GM23338 (cell line): ENCODE data around the gene DNAL1. TPM values are rescaled to one million over a fixed set of nuclear protein-coding genes. Genes with fewer than 3 reads are reported as not detected.

Experiments used
- ATAC-seq: fragments of 200-7000 bp; cut with Tn5 transposase; 3 replicates; pipeline ENCODE4 v1.9.1; 2020
- DNase-seq: peaks from one replicate; pipeline ENCODE4 v3.0.0-alpha.2; 2015; ENCODE audit warnings: low spot score
- H2AFZ ChIP-seq: fragments of 200-600 bp; sonication (generic); 2 replicates; pipeline ENCODE4 v1.8.0; 2016; ENCODE audit warnings: antibody characterized with exemption, mild to moderate bottlenecking, moderate library complexity
- H3F3A ChIP-seq: fragments of 200-600 bp; sonication (generic); replicated peaks from 2 replicates; pipeline ENCODE4 v1.8.0; 2017; ENCODE audit warnings: antibody characterized with exemption, mixed run types, low read depth
- H3K27ac ChIP-seq: fragments of 200-600 bp; sonication (generic); 2 replicates; pipeline ENCODE4 v1.6.1; 2016; ENCODE audit warnings: low read depth
- H3K27me3 ChIP-seq: fragments of 200-600 bp; sonication (generic); 2 replicates; pipeline ENCODE4 v1.8.0; 2016; ENCODE audit warnings: mild to moderate bottlenecking, mixed run types, moderate library complexity; ENCODE audit not compliant: insufficient read depth
- H3K36me3 ChIP-seq: fragments of 200-600 bp; sonication (generic); 2 replicates; pipeline ENCODE4 v1.8.0; 2016; ENCODE audit warnings: mild to moderate bottlenecking; ENCODE audit not compliant: insufficient read depth
- H3K4me1 ChIP-seq: fragments of 200-600 bp; sonication (generic); 2 replicates; pipeline ENCODE4 v1.8.0; 2016; ENCODE audit warnings: mild to moderate bottlenecking, moderate library complexity; ENCODE audit not compliant: insufficient read depth
- H3K4me2 ChIP-seq: fragments of 200-600 bp; sonication (generic); 2 replicates; pipeline ENCODE4 v1.7.1; 2017; ENCODE audit warnings: mixed run types
- H3K4me3 ChIP-seq: fragments of 200-600 bp; sonication (generic); 2 replicates; pipeline ENCODE4 v1.6.1; 2016; ENCODE audit warnings: mixed run types
- H3K79me2 ChIP-seq: fragments of 200-600 bp; sonication (generic); replicated peaks from 2 replicates; pipeline ENCODE4 v1.8.0; 2017; ENCODE audit warnings: mild to moderate bottlenecking; ENCODE audit not compliant: insufficient read depth
- H3K9me2 ChIP-seq: fragments of 200-600 bp; sonication (generic); 2 replicates; pipeline ENCODE4 v1.8.0; 2017; ENCODE audit not compliant: insufficient read depth
- H4K20me1 ChIP-seq: fragments of 200-600 bp; sonication (generic); replicated peaks from 2 replicates; pipeline ENCODE4 v1.8.0; 2017; ENCODE audit warnings: mild to moderate bottlenecking; ENCODE audit not compliant: insufficient read depth
- H3K27ac Mint-ChIP-seq: 2 replicates; pipeline ENCODE4 v1.8.0; 2020; ENCODE audit warnings: inconsistent platforms, mild to moderate bottlenecking, moderate library complexity, mixed read lengths
- H3K27me3 Mint-ChIP-seq: 3 replicates; pipeline ENCODE4 v1.8.0; 2022; ENCODE audit warnings: low read depth, mild to moderate bottlenecking, moderate library complexity, mixed read lengths, inconsistent platforms; ENCODE audit not compliant: insufficient read depth, poor library complexity
- H3K36me3 Mint-ChIP-seq: 3 replicates; pipeline ENCODE4 v1.8.0; 2021; ENCODE audit warnings: low read depth, mild to moderate bottlenecking, inconsistent platforms, moderate library complexity, mixed read lengths
- H3K4me1 Mint-ChIP-seq: 3 replicates; pipeline ENCODE4 v1.8.0; 2020; ENCODE audit warnings: mild to moderate bottlenecking, inconsistent platforms, mixed read lengths
- H3K4me3 Mint-ChIP-seq: 3 replicates; pipeline ENCODE4 v1.8.0; 2021; ENCODE audit warnings: moderate library complexity, mild to moderate bottlenecking, inconsistent platforms, mixed read lengths
- H3K9me3 Mint-ChIP-seq: 3 replicates; pipeline ENCODE4 v1.8.0; 2020; ENCODE audit warnings: moderate library complexity, mild to moderate bottlenecking, inconsistent platforms, mixed read lengths
- CREB1 ChIP-seq: fragments of 250-450 bp; sonication (Bioruptor Pico); IDR thresholded peaks from 2 replicates; pipeline ENCODE4 v1.5.0; 2020; ENCODE audit warnings: low read depth, mild to moderate bottlenecking, moderate library complexity
- NANOG ChIP-seq: IDR thresholded peaks from 2 replicates; pipeline ENCODE4 v1.6.1; 2016; ENCODE audit warnings: antibody characterized with exemption, borderline replicate concordance
- POLR2AphosphoS5 ChIP-seq: IDR thresholded peaks from 2 replicates; pipeline ENCODE4 v1.6.1; 2016; ENCODE audit warnings: antibody characterized with exemption, low read depth
- STAT1 ChIP-seq: IDR thresholded peaks from one replicate; pipeline ENCODE4 v1.6.1; 2016; ENCODE audit warnings: antibody characterized with exemption; ENCODE audit not compliant: unreplicated experiment
- ZNF114 ChIP-seq: fragments of 250-450 bp; sonication (Bioruptor Pico); IDR thresholded peaks from 2 replicates; pipeline ENCODE4 v1.5.0; 2020; ENCODE audit warnings: mild to moderate bottlenecking, moderate library complexity
- polyA plus RNA-seq: library from polyadenylated mRNA; unstranded; fragments of >200 nt; fragmentation: Nextera tagmentation; extraction: Ambion mirVana; gene quantifications from 2 replicates; pipeline ENCODE4 v1.2.1, GENCODE V29; 2016
- total RNA-seq: library from RNA; depleted of rRNA; stranded (reverse); fragments of >200 nt; shearing (Covaris generic); gene quantifications from 2 replicates; pipeline ENCODE4 v1.2.3, GENCODE V29; 2014
- TF ChIP-seq, protein P1 (sequence below): fragments of 250-450 bp; sonication (Bioruptor Pico); IDR thresholded peaks from 2 replicates; pipeline ENCODE4 v1.5.0; 2020; ENCODE audit warnings: mild to moderate bottlenecking, moderate library complexity
- TF ChIP-seq, protein P2 (sequence below): IDR thresholded peaks from 2 replicates; pipeline ENCODE4 v1.6.1; 2016; ENCODE audit warnings: antibody characterized with exemption
- TF ChIP-seq, protein P3 (sequence below): IDR thresholded peaks from one replicate; pipeline ENCODE4 v1.6.1; 2018; ENCODE audit warnings: antibody characterized with exemption; ENCODE audit not compliant: unreplicated experiment

The DNAL1 gene
- total and polyA plus RNA-seq, 2 experiments from 2014 or later: 7.6 to 29.3 TPM

DNA sequence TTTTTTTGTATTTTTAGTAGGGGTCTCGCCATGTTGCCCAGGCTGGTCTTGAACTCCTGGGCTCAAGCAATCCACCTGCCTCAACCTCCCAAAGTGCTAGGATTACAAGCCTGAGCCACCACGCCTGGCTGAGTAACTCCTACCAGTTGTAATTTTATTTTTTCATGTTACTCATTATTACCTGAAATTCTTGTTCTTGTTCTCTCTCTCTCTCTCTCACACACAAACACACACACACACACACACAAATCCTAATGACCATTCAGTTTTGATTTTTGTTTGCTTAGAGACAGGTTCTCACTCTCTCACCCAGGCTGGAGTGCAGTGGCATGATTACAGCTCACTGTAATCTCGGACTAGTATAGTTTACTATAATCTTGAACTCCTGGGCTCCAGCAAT is 30.2 kb downstream of the DNAL1 start:
- no peaks in the 10 kb centered on the region for H3K9me2 ChIP-seq
- TF ChIP-seq STAT1: no peak
- H3K4me2 ChIP-seq: no peak overlapping the region
- H3F3A ChIP-seq: no peaks in the 10 kb centered on the region
- no peak overlapping the region for H3K27ac ChIP-seq
- no peaks in the 10 kb centered on the region for H3K9me3 Mint-ChIP-seq
- H4K20me1 ChIP-seq: no peaks in the 10 kb centered on the region
- no peaks in the 10 kb centered on the region for H3K36me3 ChIP-seq
- DNase-seq (no peak), ATAC-seq (no peak)
- H3K4me1 Mint-ChIP-seq: no peaks in the 10 kb centered on the region
- H3K27me3 Mint-ChIP-seq: no peaks in the 10 kb centered on the region
- H3K79me2 ChIP-seq: no peaks in the 10 kb centered on the region
- H3K4me1 ChIP-seq: no peaks in the 10 kb centered on the region
- no peak overlapping the region for H3K4me3 Mint-ChIP-seq
- H3K4me3 ChIP-seq: no peak overlapping the region
- no peaks in the 10 kb centered on the region for H3K27me3 ChIP-seq
- H3K27ac Mint-ChIP-seq: no peak overlapping the region
- H2AFZ ChIP-seq: no peak overlapping the region
- peaks cover 6% of the 10 kb centered on the region; the same call in 1 of the 3 replicates for H3K36me3 Mint-ChIP-seq

DNA sequence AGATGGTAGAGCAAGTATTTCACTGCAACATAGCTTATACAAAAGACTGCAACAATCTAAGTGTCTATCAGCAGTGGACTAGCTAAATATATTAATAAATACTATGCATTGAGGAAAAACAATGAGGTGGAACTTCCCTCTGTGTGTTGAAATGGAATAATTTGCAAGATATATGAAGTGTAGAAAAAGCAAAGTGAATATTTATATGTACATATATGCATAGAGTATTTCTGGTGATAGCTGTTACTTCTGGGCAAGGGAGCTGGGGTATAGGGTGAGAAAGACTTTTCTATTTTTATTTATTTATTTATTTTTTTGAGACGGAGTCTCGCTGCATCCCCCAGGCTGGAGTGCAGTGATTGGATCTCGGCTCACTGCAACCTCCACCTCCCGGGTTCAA is 33.9 kb downstream of the DNAL1 start:
- Histone ChIP-seq H3K4me3 (no peak overlapping the region), H2AFZ (no peak overlapping the region), H3K9me2 (no peaks in the 10 kb centered on the region), H3K79me2 (no peaks in the 10 kb centered on the region), H4K20me1 (no peaks in the 10 kb centered on the region), H3F3A (no peaks in the 10 kb centered on the region), H3K4me1 (no peaks in the 10 kb centered on the region), H3K36me3 (no peaks in the 10 kb centered on the region), H3K27ac (no peak overlapping the region), H3K4me2 (no peak overlapping the region), H3K27me3 (no peaks in the 10 kb centered on the region)
- ATAC-seq: no peak
- Mint-ChIP-seq H3K4me1 (no peaks in the 10 kb centered on the region), H3K27me3 (no peaks in the 10 kb centered on the region), H3K36me3 (peaks cover 3% of the 10 kb centered on the region; the same call in 1 of the 3 replicates), H3K27ac (no peak overlapping the region), H3K9me3 (no peaks in the 10 kb centered on the region), H3K4me3 (no peak overlapping the region)
- no peak for DNase-seq
- TF ChIP-seq, protein P1, sequence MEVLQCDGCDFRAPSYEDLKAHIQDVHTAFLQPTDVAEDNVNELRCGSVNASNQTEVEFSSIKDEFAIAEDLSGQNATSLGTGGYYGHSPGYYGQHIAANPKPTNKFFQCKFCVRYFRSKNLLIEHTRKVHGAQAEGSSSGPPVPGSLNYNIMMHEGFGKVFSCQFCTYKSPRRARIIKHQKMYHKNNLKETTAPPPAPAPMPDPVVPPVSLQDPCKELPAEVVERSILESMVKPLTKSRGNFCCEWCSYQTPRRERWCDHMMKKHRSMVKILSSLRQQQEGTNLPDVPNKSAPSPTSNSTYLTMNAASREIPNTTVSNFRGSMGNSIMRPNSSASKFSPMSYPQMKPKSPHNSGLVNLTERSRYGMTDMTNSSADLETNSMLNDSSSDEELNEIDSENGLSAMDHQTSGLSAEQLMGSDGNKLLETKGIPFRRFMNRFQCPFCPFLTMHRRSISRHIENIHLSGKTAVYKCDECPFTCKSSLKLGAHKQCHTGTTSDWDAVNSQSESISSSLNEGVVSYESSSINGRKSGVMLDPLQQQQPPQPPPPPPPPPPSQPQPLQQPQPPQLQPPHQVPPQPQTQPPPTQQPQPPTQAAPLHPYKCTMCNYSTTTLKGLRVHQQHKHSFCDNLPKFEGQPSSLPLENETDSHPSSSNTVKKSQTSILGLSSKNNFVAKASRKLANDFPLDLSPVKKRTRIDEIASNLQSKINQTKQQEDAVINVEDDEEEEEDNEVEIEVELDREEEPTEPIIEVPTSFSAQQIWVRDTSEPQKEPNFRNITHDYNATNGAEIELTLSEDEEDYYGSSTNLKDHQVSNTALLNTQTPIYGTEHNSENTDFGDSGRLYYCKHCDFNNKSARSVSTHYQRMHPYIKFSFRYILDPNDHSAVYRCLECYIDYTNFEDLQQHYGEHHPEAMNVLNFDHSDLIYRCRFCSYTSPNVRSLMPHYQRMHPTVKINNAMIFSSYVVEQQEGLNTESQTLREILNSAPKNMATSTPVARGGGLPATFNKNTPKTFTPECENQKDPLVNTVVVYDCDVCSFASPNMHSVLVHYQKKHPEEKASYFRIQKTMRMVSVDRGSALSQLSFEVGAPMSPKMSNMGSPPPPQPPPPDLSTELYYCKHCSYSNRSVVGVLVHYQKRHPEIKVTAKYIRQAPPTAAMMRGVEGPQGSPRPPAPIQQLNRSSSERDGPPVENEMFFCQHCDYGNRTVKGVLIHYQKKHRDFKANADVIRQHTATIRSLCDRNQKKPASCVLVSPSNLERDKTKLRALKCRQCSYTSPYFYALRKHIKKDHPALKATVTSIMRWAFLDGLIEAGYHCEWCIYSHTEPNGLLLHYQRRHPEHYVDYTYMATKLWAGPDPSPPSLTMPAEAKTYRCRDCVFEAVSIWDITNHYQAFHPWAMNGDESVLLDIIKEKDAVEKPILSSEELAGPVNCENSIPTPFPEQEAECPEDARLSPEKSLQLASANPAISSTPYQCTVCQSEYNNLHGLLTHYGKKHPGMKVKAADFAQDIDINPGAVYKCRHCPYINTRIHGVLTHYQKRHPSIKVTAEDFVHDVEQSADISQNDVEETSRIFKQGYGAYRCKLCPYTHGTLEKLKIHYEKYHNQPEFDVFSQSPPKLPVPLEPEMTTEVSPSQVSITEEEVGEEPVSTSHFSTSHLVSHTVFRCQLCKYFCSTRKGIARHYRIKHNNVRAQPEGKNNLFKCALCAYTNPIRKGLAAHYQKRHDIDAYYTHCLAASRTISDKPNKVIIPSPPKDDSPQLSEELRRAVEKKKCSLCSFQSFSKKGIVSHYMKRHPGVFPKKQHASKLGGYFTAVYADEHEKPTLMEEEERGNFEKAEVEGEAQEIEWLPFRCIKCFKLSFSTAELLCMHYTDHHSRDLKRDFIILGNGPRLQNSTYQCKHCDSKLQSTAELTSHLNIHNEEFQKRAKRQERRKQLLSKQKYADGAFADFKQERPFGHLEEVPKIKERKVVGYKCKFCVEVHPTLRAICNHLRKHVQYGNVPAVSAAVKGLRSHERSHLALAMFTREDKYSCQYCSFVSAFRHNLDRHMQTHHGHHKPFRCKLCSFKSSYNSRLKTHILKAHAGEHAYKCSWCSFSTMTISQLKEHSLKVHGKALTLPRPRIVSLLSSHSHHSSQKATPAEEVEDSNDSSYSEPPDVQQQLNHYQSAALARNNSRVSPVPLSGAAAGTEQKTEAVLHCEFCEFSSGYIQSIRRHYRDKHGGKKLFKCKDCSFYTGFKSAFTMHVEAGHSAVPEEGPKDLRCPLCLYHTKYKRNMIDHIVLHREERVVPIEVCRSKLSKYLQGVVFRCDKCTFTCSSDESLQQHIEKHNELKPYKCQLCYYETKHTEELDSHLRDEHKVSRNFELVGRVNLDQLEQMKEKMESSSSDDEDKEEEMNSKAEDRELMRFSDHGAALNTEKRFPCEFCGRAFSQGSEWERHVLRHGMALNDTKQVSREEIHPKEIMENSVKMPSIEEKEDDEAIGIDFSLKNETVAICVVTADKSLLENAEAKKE (CRISPR knock-in tag): no peak
- TF ChIP-seq, protein P2, sequence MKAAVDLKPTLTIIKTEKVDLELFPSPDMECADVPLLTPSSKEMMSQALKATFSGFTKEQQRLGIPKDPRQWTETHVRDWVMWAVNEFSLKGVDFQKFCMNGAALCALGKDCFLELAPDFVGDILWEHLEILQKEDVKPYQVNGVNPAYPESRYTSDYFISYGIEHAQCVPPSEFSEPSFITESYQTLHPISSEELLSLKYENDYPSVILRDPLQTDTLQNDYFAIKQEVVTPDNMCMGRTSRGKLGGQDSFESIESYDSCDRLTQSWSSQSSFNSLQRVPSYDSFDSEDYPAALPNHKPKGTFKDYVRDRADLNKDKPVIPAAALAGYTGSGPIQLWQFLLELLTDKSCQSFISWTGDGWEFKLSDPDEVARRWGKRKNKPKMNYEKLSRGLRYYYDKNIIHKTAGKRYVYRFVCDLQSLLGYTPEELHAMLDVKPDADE: no peak
- no peak for TF ChIP-seq POLR2AphosphoS5
- no peak for TF ChIP-seq CREB1 (CRISPR knock-in tag)
- TF ChIP-seq ZNF114 (CRISPR knock-in tag): no peak
- TF ChIP-seq, protein P3, sequence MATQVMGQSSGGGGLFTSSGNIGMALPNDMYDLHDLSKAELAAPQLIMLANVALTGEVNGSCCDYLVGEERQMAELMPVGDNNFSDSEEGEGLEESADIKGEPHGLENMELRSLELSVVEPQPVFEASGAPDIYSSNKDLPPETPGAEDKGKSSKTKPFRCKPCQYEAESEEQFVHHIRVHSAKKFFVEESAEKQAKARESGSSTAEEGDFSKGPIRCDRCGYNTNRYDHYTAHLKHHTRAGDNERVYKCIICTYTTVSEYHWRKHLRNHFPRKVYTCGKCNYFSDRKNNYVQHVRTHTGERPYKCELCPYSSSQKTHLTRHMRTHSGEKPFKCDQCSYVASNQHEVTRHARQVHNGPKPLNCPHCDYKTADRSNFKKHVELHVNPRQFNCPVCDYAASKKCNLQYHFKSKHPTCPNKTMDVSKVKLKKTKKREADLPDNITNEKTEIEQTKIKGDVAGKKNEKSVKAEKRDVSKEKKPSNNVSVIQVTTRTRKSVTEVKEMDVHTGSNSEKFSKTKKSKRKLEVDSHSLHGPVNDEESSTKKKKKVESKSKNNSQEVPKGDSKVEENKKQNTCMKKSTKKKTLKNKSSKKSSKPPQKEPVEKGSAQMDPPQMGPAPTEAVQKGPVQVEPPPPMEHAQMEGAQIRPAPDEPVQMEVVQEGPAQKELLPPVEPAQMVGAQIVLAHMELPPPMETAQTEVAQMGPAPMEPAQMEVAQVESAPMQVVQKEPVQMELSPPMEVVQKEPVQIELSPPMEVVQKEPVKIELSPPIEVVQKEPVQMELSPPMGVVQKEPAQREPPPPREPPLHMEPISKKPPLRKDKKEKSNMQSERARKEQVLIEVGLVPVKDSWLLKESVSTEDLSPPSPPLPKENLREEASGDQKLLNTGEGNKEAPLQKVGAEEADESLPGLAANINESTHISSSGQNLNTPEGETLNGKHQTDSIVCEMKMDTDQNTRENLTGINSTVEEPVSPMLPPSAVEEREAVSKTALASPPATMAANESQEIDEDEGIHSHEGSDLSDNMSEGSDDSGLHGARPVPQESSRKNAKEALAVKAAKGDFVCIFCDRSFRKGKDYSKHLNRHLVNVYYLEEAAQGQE: no peak
- TF ChIP-seq NANOG: no peak
